Progenitor cell of endocrine pancreas (in vitro differentiated cells): ENCODE measurements around the gene CSNK1G2. TPM values are rescaled to one million over a fixed set of nuclear protein-coding genes. Genes with fewer than 3 reads are reported as not detected.

ENCODE experiments used
- DNase-seq: peaks from one replicate; pipeline ENCODE4 v3.0.0; 2021; ENCODE audit warnings: low spot score; ENCODE audit not compliant: unreplicated experiment
- H3K27ac Mint-ChIP-seq: 2 replicates; pipeline ENCODE4 v1.8.0; 2021; ENCODE audit warnings: mild to moderate bottlenecking, moderate library complexity, mixed read lengths
- H3K27me3 Mint-ChIP-seq: 2 replicates; pipeline ENCODE4 v1.8.0; 2021; ENCODE audit warnings: mixed read lengths
- H3K36me3 Mint-ChIP-seq: 2 replicates; pipeline ENCODE4 v1.8.0; 2022; ENCODE audit warnings: mixed read lengths; ENCODE audit not compliant: insufficient read depth
- H3K4me1 Mint-ChIP-seq: 2 replicates; pipeline ENCODE4 v1.8.0; 2021; ENCODE audit warnings: low read depth, mixed read lengths
- H3K4me3 Mint-ChIP-seq: 2 replicates; pipeline ENCODE4 v1.8.0; 2021; ENCODE audit warnings: low read depth, mild to moderate bottlenecking, moderate library complexity, mixed read lengths
- H3K9me3 Mint-ChIP-seq: 2 replicates; pipeline ENCODE4 v1.8.0; 2021; ENCODE audit warnings: low read depth, mixed read lengths
- total RNA-seq: library from RNA; stranded (reverse); gene quantifications from 2 replicates; pipeline ENCODE4 v1.2.1, GENCODE V29; 2021
- TF ChIP-seq, protein P1 (sequence below): fragments of 200-600 bp; sonication (generic); IDR thresholded peaks from one replicate; pipeline ENCODE4 v1.5.0; 2021; ENCODE audit warnings: antibody characterized with exemption, mild to moderate bottlenecking; ENCODE audit not compliant: unreplicated experiment

Gene CSNK1G2
- total RNA-seq, 1 donor from 2014 or later, result 103 TPM

- Mint-ChIP-seq H3K36me3 (peaks cover 10% of the 10 kb centered on the region), H3K27me3 (no peaks in the 10 kb centered on the region), H3K9me3 (no peaks in the 10 kb centered on the region), H3K4me3 (no peak overlapping the region), H3K27ac (no peak overlapping the region), H3K4me1 (no peaks in the 10 kb centered on the region)
- no peak for DNase-seq
- TF ChIP-seq, protein P1, sequence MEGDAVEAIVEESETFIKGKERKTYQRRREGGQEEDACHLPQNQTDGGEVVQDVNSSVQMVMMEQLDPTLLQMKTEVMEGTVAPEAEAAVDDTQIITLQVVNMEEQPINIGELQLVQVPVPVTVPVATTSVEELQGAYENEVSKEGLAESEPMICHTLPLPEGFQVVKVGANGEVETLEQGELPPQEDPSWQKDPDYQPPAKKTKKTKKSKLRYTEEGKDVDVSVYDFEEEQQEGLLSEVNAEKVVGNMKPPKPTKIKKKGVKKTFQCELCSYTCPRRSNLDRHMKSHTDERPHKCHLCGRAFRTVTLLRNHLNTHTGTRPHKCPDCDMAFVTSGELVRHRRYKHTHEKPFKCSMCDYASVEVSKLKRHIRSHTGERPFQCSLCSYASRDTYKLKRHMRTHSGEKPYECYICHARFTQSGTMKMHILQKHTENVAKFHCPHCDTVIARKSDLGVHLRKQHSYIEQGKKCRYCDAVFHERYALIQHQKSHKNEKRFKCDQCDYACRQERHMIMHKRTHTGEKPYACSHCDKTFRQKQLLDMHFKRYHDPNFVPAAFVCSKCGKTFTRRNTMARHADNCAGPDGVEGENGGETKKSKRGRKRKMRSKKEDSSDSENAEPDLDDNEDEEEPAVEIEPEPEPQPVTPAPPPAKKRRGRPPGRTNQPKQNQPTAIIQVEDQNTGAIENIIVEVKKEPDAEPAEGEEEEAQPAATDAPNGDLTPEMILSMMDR, result no peak
Observed at GRCh38 chr19:1918975-1919374, 22.0 kb upstream of the CSNK1G2 start.

DNA sequence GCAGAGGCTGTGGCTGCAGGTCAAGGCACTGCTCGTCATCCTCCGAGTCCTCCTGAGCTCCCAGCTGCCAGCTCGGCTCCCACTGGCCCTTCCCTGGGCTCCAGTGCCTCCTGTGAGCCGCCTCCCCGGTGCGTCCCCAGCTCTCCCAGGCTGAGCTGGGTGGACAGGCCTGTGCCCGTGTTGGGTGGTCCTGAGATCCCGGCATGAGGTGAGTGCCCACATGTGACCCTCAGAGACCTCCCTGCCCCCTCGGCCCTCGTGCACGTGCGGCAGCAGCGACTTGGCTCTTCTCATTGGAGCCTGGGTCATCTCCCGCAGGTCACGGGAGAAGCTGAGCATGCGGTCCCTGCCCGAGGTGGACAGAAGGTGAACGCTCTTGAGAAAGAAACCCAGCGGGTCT lies 20.3 kb upstream of the CSNK1G2 start:
- peaks cover 10% of the 10 kb centered on the region for H3K36me3 Mint-ChIP-seq
- no peak overlapping the region for H3K27ac Mint-ChIP-seq
- no peaks in the 10 kb centered on the region for H3K27me3 Mint-ChIP-seq
- H3K4me3 Mint-ChIP-seq, result no peak overlapping the region
- no peak for DNase-seq
- no peaks in the 10 kb centered on the region for H3K4me1 Mint-ChIP-seq
- TF ChIP-seq, protein P1, result no peak
- no peaks in the 10 kb centered on the region for H3K9me3 Mint-ChIP-seq

- H3K36me3 Mint-ChIP-seq, result peaks cover 10% of the 10 kb centered on the region
Observed at GRCh38 chr19:1921326-1921725, 19.6 kb upstream of the CSNK1G2 start.

DNA sequence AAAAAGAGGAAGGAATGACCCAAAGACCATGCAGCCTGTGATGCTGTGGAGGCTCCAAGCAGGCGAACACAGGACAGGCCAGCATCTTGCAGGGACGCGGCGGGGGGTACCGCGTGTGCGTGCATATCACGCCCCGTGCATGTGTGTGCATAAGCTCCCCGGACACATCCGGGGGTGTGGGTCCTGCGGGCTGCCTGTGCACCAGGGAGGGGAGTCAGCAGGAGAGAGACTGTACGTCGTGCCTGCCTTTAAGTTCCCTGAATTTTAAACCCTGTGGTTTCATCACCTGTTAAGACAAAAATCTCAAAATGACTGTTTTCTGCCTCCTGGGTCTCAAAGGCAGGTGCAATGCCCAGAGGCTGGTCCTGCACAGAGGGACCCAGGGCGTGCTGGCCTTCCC lies 19.1 kb upstream of the CSNK1G2 start:
- Mint-ChIP-seq H3K36me3 (peaks cover 10% of the 10 kb centered on the region), H3K4me3 (no peak overlapping the region), H3K27ac (no peak overlapping the region), H3K9me3 (no peaks in the 10 kb centered on the region), H3K27me3 (no peaks in the 10 kb centered on the region), H3K4me1 (no peaks in the 10 kb centered on the region)
- no peak for DNase-seq
- TF ChIP-seq, protein P1, result no peak

More at GRCh38 chr19:1921326-1921725, 19.6 kb upstream of the CSNK1G2 start:
- TF ChIP-seq, protein P1, result no peak
- H3K9me3 Mint-ChIP-seq, result no peaks in the 10 kb centered on the region
- no peaks in the 10 kb centered on the region for H3K4me1 Mint-ChIP-seq
- no peak overlapping the region for H3K27ac Mint-ChIP-seq
- H3K4me3 Mint-ChIP-seq, result no peak overlapping the region
- no peaks in the 10 kb centered on the region for H3K27me3 Mint-ChIP-seq
- DNase-seq, result no peak

DNA sequence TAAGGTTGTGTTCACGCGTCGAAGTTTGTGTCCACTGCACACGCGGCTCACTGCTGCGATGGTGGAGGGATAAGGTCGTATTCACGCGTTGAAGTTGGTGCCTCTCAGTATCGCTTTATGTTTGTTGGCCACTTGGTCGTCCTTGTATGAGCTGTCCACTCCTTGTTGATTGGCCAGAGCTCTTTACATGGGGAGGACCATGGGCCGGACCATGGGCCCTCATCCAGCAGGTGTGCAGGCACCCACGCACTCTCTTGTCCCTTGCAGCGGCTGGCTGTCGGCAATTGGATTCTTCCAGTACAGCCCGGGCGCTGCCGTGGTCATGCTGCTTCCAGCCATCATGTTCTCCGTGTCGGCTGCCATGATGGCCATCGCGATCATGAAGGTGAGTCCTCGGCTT lies 18.2 kb upstream of the CSNK1G2 start:
- Mint-ChIP-seq H3K36me3 (peaks cover 11% of the 10 kb centered on the region), H3K4me3 (no peak overlapping the region), H3K27me3 (peaks cover 3% of the 10 kb centered on the region), H3K9me3 (peaks cover 3% of the 10 kb centered on the region), H3K4me1 (no peaks in the 10 kb centered on the region), H3K27ac (no peak overlapping the region)
- TF ChIP-seq, protein P1, result no peak
- DNase-seq, result no peak
